ENCODE results near the gene BCHE.

- TF ChIP-seq CTCF (IDR thresholded peaks at IDR 0.05; ENCODE audit: extremely low read depth in 1 of 2, insufficient read depth in 1 of 2, low read depth in 1 of 2, low read length in 2 of 2) (no peak), FOS (IDR thresholded peaks at IDR 0.05; ENCODE audit: borderline replicate concordance, insufficient read depth, low read length) (no peak), EZH2 (IDR thresholded peaks at IDR 0.05; ENCODE audit: borderline replicate concordance, low read depth, low read length, severe bottlenecking) (no peak), JUN (IDR thresholded peaks at IDR 0.05; ENCODE audit: borderline replicate concordance, insufficient read depth, insufficient read length, low read depth) (no peak)
Measured at GRCh38 chr3:165835431-165835830, 1.8 kb downstream of the BCHE start.
